GM18867 (cell line): ENCODE results near the gene HRH4.

Source experiments
- ATAC-seq: cut with Tn5 transposase; IDR thresholded peaks from one replicate; pipeline ENCODE4 v1.9.1; 2021; ENCODE audit warnings: mild to moderate bottlenecking, moderate library complexity; ENCODE audit not compliant: unreplicated experiment

Gene HRH4

GRCh38 chr18:24465486-24465885 is 5.0 kb downstream of the HRH4 start:
- no peak for ATAC-seq

DNA sequence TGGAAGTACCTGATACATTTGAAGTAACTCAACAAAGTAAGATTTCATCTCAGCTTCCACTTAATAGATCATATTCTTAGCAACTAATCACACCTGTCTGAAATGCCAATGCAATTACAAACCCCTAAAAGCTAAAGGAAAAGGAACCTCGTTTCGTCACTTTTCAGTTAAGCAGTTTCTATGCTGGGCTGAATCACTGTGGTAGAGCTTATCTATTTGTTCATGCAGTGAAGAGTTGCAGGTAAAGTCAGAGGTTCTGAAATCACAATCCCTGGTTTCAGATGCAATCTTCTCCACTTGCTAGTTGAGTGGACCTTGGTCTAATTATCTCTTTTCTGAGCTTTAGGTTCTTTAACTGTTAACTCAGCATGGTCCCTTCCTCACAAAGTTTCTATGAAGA is 6.3 kb downstream of the HRH4 start:
- ATAC-seq, result no peak

GRCh38 chr18:24470022-24470618 is 9.7 kb downstream of the HRH4 start:
- ATAC-seq, result no peak

- ATAC-seq, result no peak
These were observed 10.4 kb downstream of the HRH4 start for GRCh38 chr18:24470805-24471204.

GRCh38 chr18:24472591-24472990 is 12.2 kb downstream of the HRH4 start:
- no peak for ATAC-seq

- no peak for ATAC-seq
These were observed 14.0 kb downstream of the HRH4 start for GRCh38 chr18:24474406-24474805.

- no peak for ATAC-seq
These were observed 15.6 kb downstream of the HRH4 start for GRCh38 chr18:24475926-24476589.

DNA sequence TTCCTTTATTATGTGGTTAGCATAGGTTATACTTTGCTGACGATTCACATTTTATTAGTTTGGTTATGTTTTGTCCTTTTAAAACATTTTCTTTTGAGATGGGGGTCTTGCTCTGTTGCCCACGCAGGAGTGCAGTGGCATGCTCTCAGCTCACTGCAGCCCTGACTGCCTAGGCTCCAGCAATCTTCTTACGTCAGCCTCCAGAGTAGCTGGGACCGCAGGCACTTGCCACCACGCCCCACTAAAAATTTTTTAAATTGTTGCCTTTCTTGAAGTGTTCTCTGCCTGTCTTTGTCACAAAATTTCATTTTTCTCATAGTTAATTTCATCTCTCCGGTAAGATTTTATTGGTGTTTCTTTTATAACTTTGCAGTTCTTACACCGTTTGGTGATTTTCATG is 18.9 kb downstream of the HRH4 start:
- ATAC-seq, result no peak

DNA sequence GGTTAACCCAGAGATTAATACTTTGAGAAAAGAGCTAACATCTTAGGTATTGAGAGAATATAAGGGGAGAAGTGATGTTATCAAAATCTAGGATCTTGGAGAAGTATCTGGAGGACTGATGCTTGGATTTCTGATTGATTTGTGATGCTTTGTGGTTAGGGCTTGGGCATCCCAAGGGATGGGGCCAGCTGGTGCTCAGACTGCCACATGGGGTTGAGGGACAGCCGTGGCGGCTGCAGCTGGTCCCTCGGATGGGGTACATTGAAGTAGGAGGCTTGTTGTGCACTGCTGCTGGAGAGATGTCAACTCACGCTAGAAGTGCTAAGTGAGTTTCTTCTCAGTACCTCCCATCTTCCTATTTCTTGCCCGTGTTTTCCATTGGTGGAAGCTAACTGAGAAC is 22.4 kb downstream of the HRH4 start:
- no peak for ATAC-seq

DNA sequence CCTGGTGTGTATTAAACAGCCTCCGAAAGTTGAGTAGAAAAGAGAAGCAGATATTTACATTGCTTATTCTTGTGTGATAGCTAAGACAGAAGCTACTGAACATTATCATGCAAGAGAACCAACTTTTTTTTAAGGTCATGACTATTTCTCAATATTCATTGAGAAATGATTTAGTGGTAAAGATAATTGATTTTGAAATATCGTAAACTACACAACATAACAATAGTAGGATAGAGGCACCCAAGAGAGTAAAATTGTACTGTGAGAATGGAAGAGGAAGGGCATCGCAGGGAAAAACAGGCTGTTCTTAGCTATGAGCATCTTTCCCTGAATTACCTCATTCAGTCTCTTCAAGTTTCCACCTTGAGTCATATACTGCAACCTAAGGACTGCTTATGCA is 25.2 kb downstream of the HRH4 start:
- no peak for ATAC-seq

DNA sequence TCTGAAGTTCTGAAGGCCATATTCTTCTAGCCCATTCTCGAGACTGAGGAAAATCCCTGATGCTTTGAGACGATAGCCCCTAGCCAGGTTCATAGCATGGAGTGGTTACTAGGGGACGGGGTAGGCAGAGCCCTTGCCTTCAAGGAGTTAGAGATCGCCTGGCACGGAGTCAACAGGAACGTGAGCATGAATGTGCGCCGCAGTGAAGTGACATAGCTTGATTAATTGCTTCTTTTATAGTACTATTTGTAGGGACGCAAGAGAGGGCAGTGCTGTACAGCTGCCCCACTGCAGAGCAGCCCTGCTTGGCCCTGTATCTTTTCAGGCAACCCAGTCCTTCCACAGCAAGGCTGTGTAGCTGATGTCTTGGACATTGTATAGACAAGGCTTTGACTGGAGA is 26.2 kb downstream of the HRH4 start:
- no peak for ATAC-seq

- ATAC-seq, result no peak
These were observed 28.5 kb downstream of the HRH4 start for GRCh38 chr18:24488824-24489493.

DNA sequence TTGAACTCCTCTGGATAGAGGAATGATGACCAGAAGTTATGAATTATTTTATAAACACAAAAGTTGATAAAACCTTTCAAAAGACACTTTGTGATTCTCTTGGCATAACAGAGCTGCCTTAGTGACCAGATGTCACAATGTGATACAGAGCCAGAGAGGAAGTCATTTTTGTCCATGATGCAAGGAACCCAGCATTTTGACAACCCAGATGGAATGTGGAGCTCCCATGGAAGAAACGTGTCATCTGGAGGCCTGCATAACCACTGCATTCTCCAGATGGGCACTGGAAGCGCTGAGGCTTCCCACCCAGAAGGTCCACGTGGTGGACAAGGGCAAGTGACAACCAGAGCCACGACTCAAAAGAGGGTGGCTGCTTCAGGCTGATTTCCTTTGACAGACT is 30.1 kb downstream of the HRH4 start:
- no peak for ATAC-seq

GRCh38 chr18:24491927-24492834 is 31.7 kb downstream of the HRH4 start:
- peak; percentile 89 for ATAC-seq

DNA sequence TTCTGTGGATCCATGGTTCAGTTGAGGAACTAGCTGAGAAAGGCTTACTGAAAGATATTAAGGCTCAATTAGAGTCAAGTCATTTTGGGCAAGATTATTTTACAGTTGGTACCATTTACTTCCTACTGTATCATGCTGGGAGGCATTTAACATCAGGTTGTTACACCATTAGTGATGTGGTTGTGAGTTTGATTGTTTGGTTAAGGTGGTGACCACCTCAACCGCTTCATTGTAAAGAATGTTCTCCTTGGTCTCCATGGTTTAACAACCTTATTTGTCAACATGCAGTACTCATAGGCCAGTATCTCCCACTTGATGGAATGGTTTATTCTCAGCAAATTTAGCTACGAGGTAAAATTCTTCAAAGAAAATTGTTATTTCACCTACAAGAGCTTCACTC is 34.1 kb downstream of the HRH4 start:
- no peak for ATAC-seq

DNA sequence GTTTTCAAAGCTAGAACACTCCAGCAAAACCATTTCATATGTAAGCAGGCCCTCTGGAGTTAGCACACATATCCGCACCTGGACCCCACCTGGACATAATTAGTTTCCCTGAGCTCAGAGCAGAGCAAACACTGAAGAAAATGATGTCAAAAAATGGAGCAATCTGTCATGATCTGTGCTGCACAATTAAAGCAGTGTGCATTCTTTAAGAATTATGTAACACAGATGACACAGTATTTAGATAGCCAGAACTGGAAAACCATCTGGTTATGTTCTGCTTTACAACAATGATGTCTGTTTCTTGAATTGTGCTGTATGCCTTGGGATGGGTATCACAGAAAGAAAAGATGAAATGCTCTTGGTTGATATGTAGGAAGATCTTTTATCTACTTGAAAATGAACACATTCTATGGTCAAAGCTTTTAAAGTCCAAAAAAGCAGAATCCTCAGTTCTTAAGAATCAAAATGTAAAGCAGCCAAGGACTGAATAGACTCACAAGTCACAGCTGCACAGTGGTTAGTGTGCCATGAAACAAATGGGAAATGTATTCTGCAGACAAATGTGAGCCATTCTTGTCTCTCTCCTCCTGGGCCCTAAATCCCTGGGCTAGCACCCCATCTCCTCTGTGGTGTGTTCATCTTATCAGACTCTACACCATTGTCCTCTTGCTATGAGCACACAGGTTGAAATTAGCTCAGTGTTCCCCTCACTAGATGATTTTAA is 36.8 kb downstream of the HRH4 start:
- no peak for ATAC-seq

DNA sequence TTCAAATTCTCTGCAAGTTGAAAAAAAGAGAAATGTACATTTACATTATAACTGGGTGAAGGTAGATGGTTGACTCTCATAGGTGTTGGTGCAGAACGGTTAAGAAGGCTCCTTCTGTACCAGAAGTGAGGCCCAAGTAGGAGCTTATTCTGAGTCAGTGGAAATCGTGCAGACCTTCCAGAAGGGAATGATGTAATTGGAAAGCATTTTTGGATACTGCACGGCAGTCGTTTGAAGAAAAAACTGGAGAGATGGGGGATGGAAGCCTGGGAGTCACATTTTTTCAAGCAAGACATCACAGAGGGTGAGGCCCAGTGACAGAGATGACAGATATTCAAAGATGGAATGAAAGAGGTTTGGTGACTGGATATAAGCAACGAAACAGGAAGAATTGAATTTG is 39.4 kb downstream of the HRH4 start:
- no peak for ATAC-seq

- ATAC-seq, result no peak
These were observed 39.8 kb downstream of the HRH4 start for GRCh38 chr18:24500217-24500616.

DNA sequence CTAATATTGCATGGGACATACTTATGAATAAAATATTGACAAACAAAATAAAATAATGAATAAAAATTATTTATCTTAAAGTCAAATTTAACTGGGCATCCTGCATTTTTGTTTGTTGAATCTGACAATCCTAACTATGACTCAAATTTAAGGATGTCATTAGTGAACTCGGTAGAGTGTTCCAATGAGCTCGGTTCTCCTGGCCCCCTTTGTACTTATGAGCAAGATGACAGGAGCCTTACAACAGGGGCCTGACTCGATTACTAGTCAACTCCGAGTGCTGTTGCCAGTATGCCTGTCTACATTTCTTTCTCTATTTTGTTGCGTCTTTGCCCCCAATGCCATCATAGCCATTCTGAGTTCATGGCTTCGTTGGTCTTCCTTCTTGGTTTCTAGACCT is 40.3 kb downstream of the HRH4 start:
- no peak for ATAC-seq

- ATAC-seq, result no peak
These were observed 42.5 kb downstream of the HRH4 start for GRCh38 chr18:24502667-24503523.
